ENCODE measurements around the gene ERCC2.
"Not testable (repeated sequence)": the region's sequence is repeated elsewhere in the genome, so short reads cannot be mapped to it uniquely, and the experiment has no call there.

ERCC2 gene

DNA sequence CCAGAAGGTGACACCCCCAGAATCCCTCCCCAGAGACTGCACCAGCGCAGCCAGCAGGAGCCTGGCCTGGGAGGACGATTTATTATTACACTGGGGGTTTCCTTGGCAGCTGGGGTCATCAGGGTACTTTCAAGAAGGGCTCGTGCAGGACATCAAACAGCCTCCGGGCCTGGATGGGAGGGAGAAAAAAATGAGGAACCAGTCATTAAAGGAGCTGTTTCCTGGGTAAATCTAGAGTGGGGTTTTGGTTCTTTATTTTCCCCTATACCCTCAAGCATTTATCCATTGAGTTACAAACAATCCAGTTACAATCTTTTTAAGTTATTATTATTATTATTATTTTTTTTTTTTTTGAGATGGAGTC is 39.2 kb upstream of the ERCC2 start:
- DNase-seq (ENCODE audit: extremely low read depth, low read depth), result no peak
- TF ChIP-seq, protein P1, sequence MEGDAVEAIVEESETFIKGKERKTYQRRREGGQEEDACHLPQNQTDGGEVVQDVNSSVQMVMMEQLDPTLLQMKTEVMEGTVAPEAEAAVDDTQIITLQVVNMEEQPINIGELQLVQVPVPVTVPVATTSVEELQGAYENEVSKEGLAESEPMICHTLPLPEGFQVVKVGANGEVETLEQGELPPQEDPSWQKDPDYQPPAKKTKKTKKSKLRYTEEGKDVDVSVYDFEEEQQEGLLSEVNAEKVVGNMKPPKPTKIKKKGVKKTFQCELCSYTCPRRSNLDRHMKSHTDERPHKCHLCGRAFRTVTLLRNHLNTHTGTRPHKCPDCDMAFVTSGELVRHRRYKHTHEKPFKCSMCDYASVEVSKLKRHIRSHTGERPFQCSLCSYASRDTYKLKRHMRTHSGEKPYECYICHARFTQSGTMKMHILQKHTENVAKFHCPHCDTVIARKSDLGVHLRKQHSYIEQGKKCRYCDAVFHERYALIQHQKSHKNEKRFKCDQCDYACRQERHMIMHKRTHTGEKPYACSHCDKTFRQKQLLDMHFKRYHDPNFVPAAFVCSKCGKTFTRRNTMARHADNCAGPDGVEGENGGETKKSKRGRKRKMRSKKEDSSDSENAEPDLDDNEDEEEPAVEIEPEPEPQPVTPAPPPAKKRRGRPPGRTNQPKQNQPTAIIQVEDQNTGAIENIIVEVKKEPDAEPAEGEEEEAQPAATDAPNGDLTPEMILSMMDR (IDR thresholded peaks at IDR 0.05; ENCODE audit: low read depth, low read length), result no peak

DNA sequence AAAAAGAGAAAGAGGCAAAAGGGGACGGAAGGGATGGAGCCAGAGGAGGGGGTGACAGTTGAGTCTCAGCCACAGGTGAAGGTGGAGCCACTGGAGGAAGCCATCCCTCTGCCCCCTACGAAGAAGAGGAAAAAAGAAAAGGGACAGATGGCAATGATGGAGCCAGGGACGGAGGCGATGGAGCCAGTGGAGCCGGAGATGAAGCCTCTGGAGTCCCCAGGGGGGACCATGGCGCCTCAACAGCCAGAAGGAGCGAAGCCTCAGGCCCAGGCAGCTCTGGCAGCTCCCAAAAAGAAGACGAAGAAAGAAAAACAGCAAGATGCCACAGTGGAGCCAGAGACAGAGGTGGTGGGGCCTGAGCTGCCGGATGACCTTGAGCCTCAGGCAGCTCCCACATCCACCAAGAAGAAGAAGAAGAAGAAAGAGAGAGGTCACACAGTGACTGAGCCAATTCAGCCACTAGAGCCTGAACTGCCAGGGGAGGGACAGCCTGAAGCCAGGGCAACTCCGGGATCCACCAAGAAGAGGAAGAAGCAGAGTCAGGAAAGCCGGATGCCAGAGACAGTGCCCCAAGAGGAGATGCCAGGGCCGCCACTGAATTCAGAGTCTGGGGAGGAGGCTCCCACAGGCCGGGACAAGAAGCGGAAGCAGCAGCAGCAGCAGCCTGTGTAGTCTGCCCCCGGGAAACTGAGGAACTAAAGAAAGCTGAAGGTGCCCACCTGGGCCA is 38.6 kb upstream of the ERCC2 start:
- TF ChIP-seq, protein P1 (IDR thresholded peaks at IDR 0.05; ENCODE audit: low read depth, low read length), result no peak

DNA sequence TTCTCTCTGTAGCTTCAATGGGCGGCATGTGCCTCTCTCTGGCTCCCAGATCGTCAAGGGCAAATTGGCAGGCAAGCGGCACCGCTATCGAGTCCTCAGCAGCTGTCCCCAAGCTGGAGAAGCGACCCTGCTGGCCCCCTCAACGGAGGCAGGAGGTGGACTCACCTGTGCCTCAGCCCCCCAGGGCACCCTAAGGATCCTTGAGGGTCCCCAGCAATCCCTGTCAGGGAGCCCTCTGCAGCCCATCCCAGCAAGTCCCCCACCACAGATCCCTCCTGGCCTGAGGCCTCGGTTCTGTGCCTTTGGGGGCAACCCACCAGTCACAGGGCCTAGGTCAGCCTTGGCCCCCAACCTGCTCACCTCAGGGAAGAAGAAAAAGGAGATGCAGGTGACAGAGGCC is 37.7 kb upstream of the ERCC2 start:
- TF ChIP-seq, protein P1 (IDR thresholded peaks at IDR 0.05; ENCODE audit: low read depth, low read length), result no peak
- no peak for DNase-seq (ENCODE audit: extremely low read depth, low read depth)

More for the DNA sequence above, 38.6 kb upstream of the ERCC2 start:
- DNase-seq (ENCODE audit: extremely low read depth, low read depth), result no peak

DNA sequence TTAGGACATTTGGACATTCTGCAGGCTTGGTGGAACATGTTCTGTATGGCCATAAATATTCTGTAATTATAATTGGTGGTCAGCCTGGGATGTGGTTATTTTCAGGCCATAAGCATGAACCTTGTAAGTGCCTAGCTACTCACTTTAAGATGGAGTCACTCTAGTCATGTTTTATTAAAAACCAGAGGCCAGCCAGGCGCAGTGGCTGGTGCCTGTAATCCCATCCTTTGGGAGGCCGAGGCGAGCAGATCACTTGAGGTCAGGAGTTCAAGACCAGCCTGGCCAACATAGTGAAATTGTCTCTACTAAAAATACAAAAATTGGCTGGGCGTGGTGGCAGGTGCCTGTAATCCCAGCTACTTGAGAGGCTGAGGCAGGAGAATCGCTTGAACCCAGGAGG is 37.2 kb upstream of the ERCC2 start:
- DNase-seq (ENCODE audit: extremely low read depth, low read depth), result not testable (repeated sequence)

DNA sequence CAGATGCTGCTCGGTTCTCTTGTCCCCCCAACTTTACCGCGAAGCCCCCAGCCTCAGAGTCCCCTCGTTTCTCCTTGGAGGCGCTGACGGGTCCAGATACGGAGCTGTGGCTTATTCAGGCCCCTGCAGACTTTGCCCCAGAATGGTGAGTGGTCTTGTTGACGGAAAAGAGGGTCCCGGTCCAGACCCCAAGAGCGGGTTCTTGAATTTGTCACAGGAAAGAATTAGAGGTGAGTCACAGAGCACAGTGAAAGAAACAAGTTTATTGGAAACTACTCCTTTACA is 36.7 kb upstream of the ERCC2 start:
- TF ChIP-seq, protein P1 (IDR thresholded peaks at IDR 0.05; ENCODE audit: low read depth, low read length), result no peak
- DNase-seq (ENCODE audit: extremely low read depth, low read depth), result no peak

DNA sequence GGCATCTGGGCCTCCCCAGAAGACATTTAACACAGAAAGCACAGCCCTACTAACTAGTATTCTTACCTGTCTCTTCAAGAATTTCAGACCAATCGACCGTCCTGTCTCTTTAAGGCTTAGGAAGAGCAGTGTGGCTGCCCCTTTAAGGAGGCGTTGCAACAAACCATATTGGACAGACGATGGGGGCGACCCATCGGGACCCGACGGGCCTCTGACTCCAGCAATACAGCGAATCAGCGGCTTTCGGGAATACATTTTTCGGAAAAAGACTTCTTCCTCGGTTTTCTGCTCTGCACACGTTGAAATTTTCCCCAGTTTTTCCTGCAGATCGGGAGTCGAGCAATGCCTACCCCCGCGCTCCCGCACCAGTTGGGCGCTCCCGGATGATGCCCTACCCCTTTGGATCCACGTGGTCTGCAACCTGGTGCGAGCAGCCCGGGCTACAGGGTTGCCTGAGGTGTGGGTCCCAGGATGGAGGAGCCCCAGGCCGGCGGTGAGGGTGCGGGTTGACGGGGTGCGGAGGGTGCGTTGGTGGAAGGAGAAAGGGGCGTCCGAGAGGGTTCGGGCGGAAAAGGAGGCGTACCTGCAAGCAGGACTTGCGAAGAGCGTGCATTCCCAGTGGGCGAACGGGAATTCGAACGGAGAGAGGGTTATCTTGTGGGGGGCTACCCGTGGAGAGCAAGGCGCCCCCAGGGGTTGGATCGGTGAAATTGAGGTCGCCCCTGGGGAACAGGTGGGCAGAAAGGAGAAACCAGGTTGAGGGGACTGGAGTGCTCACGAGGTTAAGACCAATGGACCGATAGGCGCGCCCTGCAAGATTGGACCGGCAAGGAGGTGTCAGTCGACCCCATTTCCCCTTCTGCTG is 36.1 kb upstream of the ERCC2 start, which contains the start of gene POLR1G:
Gene POLR1G (plus strand): TSS at position 419 of the 865 bp plus-strand sequence. CDS start 53 bp downstream, at position 472.
- DNase-seq (ENCODE audit: extremely low read depth, low read depth), result no peak
- TF ChIP-seq, protein P1 (IDR thresholded peaks at IDR 0.05; ENCODE audit: low read depth, low read length), result no peak

DNA sequence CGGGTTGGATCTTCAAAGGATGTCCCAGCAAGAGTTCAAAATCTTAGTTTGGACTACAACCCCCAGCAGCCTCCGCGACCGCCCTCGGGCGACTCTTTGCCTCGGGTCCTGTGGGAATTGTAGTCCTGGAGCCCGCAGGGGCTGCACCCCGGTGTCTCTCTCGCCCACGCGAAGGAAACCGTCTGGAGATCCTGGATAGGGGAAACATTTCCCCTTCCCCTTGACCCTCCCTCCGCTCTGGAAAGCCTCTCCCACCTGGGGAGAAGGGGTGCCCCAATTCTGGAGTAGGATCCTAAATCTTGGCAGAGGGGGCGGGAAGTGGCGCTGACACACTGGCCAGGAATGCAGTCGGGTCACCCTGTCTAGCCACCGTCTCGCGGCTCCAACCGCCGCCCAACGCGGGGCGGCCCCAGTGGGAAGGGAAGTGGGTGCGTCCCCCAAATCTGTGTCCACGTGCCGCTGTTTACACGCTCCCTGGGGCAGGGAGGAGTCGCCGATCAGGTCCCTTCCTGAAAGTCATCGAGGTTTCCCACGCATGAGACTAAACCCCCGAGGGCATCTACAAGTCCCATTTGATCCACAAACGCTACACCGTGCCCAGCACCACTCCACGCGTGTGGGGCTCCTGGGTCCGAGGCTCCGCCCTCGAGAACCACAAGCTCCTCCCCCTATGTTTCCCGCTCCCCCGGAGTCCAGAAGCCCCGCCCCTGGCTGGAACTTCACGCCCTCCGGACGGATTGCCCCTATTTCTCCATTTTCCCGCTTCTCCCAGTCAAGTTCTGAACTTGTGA is 35.3 kb upstream of the ERCC2 start:
- TF ChIP-seq, protein P1 (IDR thresholded peaks at IDR 0.05; ENCODE audit: low read depth, low read length), result no peak
- DNase-seq (ENCODE audit: extremely low read depth, low read depth), result peak; percentile 50

All from AG09319 (cell line).